HG03342 (cell line): ENCODE data around the gene FNBP1.
"Not testable (repeated sequence)": the region's sequence is repeated elsewhere in the genome, so short reads cannot be mapped to it uniquely, and the experiment has no call there.

Source experiments
- ATAC-seq: cut with Tn5 transposase; IDR thresholded peaks from one replicate; pipeline ENCODE4 v1.9.1; 2021; ENCODE audit warnings: mild to moderate bottlenecking, moderate library complexity; ENCODE audit not compliant: unreplicated experiment

The FNBP1 gene

GRCh38 chr9:129962889-129963703 is 79.9 kb downstream of the FNBP1 start:
- ATAC-seq = peak; percentile 83

DNA sequence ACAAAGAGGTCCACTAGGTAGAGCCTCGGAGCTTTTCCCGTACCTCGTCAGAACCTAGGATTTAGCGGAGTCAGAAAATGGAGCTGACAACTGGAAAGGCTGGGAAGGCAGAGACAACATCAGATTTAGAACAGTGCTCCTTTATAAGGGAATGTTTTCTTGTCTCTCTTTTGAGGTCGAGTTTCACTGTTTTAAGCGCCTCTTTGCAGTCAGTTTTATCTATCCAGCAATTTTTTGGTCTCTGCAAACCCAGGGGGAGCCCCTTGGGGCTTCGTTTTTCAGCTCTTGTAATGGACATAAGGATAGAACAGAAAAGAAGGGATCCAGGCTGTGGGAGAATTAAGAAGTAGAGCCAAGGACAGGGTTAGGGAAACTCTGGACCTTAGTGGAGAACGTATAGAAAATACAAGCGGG is 80.5 kb downstream of the FNBP1 start:
- ATAC-seq = no peak

DNA sequence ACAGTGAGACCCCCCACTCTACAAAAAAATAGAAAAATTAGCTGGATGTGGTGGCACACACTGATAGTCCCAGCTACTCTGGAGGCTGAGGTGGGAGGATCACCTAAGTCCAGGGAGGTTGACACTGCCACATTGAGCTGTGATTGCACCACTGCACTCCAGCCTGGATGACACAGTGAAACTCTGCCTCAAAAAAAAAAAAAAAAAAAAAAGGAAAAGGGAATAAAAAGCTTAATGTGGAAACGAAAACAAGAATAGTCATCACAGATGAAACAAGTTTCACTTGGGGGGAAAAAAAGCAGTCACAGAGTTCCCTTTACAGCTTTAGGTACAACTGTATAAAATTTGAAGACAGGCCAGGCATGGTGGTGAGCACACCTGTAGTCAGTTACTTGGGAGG is 84.2 kb downstream of the FNBP1 start:
- no peak for ATAC-seq

DNA sequence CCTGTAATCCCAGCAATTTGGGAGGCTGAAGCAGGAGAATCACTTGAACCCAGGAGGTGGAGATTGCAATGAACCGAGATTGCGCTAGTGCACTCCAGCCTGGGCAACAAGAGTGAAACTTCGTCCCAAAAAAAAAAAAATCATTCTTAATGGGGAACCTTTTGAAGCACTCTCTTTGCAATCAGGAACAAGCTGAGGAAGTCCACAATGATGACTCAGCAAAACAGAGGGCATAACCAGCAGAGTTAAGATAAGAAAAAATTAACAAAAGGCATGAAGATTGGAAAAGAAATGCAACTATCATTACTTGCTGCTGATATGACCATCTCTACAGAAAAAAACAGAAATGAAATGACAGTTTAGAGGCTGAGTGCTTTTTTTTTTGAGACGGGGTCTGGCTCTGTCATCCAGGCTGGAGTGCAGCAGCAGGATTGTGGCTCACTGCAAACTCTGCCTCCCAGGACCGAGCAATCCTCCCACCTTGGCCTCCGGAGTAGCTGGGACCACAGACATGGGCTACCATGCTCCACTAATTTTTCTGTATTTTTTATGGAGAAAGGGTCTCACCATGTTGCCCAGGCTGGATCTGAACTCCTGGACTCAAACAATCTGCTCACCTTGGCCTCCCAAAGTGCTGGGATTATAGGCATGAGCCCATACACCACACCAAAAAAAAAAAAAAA is 88.0 kb downstream of the FNBP1 start:
- no peak for ATAC-seq

GRCh38 chr9:129953736-129954135 is 89.3 kb downstream of the FNBP1 start:
- no peak for ATAC-seq

- no peak for ATAC-seq
Observed at GRCh38 chr9:129952337-129952736, 90.7 kb downstream of the FNBP1 start.

DNA sequence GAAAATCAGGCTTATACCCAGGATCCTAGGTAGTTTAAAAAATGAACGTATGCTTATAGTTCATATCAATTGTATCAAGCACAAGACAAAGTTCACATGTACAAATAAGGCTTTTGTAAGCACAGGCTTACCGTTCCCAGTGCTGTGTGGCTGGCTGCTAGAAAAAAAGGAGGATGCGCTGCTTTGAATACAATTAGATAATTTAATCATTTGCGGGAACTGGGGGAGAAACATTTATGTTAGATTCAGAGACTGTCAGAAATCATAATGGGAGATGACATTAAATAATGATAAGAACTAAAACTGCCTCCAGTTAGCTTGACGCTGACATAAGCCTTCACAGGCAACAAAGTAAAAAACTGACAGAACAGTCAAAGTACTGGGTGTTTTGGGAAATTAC is 93.2 kb downstream of the FNBP1 start:
- no peak for ATAC-seq

- ATAC-seq = not testable (repeated sequence)
Observed at GRCh38 chr9:129948626-129949025, 94.4 kb downstream of the FNBP1 start.

DNA sequence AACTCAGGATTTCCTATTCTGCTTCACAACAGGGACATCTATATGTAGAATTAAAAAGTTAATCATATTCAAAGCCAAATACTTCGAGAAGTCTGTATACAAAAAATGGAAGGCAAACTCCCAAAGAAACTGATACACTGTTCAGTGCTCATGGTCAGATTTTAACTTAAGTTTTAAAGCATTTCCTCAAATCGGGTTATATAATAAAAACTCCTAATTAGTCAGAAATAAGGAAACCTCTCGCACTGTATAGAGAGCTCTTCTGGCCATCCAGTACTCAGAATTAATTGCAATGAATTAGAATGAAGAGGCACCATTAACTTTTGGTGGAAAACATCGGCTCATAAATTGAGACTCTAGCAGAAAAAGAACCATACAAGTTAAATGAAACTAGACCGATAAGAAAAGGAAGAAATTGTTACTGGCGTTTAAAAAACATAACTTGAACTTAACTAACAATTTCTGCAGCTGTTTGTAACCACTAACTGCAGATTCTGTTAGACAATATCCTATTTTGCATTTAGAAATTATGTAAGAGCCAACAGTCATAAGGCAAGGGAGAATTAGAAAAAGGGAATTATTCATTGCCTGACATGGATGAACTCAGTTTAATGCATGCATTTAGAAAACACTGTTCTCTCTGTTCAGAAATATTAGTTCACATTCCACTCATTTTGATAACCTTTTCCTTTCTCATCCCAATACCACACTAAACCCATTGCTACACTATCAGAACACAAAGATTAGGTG is 96.6 kb downstream of the FNBP1 start:
- no peak for ATAC-seq

DNA sequence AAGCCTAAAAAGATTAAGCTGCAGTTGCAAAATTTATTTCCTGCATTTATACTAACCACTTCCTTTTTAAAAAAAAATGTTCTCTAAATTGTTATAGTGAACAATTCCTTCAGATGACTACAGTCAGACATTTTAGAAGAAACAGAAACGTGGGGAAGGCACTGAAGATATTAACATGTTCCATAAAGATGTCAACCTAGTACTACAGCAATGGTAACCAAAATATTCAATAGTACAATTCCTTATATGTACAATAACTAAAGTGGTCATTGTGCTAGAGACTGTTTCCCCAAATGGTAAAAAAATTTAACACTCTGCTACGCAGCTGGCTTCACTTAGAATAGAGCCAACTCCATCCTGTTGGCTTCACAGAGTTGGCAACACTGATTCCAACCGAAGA is 97.7 kb downstream of the FNBP1 start:
- no peak for ATAC-seq

DNA sequence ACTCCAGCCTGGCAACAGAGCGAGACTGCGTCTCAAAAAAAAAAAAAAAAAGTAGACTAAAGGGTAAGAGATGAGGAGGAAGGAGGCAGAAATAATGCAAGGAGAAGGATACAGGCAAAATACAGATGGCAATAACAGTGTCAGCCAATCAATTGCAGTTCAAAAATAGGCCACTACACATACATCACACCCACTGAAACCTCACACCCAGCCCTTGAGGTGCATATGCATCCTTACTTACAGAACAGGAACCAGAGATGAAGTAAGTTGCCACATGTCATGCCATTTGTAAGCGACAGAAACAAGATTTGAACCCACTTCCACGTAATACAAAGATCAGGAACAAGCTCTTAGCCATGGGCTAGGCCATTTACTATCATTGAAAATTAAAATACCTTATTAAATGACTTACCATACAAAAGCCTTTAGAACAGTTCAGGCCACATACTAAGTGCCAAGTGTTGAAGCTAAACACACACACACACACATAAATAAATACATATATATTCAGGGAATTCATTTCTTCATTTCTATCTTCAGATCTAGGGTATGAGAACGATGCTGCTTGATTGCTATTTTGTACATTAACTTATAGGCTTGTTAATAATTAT is 98.4 kb downstream of the FNBP1 start:
- ATAC-seq = no peak

DNA sequence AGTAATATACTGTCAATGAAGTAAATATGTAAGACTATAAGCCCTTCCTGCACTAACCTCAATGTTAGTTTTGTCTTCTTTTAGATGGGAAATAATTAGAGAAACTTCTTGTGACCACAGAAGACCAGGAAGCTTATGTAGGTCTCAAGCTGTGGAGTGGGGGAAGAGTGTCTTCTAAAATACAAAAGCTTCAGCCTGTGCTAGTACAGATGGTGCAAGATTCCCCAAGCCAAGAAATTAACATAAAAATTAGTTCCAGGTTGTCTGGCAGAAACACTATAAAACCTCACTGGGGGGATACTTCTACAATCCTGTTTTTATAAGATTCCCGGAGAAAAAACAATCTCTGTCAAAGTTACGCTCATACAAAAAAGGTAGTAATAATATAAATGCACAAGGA is 103.6 kb downstream of the FNBP1 start:
- no peak for ATAC-seq

GRCh38 chr9:129938291-129938979 is 104.6 kb downstream of the FNBP1 start:
- no peak for ATAC-seq

- ATAC-seq = not testable (repeated sequence)
Observed at GRCh38 chr9:129937879-129938278, 105.1 kb downstream of the FNBP1 start.

GRCh38 chr9:129936222-129936621 is 106.8 kb downstream of the FNBP1 start:
- no peak for ATAC-seq

GRCh38 chr9:129934780-129935179 is 108.2 kb downstream of the FNBP1 start:
- ATAC-seq = no peak

GRCh38 chr9:129934041-129934591 is 108.9 kb downstream of the FNBP1 start:
- no peak for ATAC-seq

- ATAC-seq = no peak
Observed at GRCh38 chr9:129933185-129934040, 109.6 kb downstream of the FNBP1 start.
